Measurements from ENCODE around the gene FTO.

The FTO gene

DNA sequence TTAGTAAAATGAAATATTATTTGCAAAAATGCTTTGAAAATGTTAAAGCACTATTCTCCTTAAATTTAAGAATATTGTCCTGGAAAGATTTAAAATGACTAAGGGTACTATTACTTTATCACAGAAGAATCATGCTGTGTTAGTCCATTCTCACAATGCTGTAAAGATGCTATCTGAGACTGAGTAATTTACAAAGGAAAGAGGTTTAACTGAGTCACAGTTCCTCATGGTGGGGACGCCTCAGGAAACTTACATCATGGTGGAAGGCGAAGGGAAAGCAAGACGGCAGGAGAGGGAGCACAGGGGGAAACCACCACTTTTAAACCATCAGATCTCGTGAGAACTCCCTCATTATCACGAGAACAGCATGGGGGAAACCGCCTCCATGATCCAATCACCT is 337.0 kb downstream of the FTO start:
- Histone ChIP-seq H2BK120ac (ENCODE audit: low read depth, low read length) (no peak overlapping the region), H2AK5ac (ENCODE audit: low read depth, low read length) (no peak overlapping the region), H2BK12ac (ENCODE audit: low read length) (no peak overlapping the region), H3K36me3 (replicated peaks in 1 of 2; ENCODE audit: control insufficient read depth in 2 of 2, insufficient read depth in 2 of 2, low read length in 2 of 2) (peaks cover 0 to 2% of the 10 kb centered on the region in 2 donors), H3K18ac (ENCODE audit: low read length) (no peak overlapping the region), H3K27me3 (ENCODE audit: control insufficient read depth in 3 of 3, insufficient read depth in 3 of 3, low read depth in 1 of 3, low read length in 3 of 3) (no peaks in the 10 kb centered on the region), H4K91ac (ENCODE audit: low read depth, low read length, poor library complexity) (no peak overlapping the region), H2BK5ac (ENCODE audit: low read length) (no peak overlapping the region), H3K14ac (ENCODE audit: low read length) (no peak overlapping the region), H3K4me2 (ENCODE audit: insufficient read depth, low read length, poor library complexity, severe bottlenecking) (no peak overlapping the region), H3K9ac (ENCODE audit: low read depth, low read length, poor library complexity) (no peak overlapping the region), H3K27ac (replicated peaks; ENCODE audit: low read length) (no peak overlapping the region), H3K23ac (ENCODE audit: low read depth, low read length, poor library complexity) (no peak overlapping the region), H3K9me3 (replicated peaks in 1 of 2; ENCODE audit: control insufficient read depth in 2 of 2, insufficient read depth in 1 of 2, low read depth in 1 of 2, low read length in 2 of 2) (peaks cover 5 to 10% of the 10 kb centered on the region in 2 donors), H3K4ac (ENCODE audit: low read length) (no peak overlapping the region), H3K4me3 (ENCODE audit: low read length in 2 of 2) (no peak overlapping the region), H3K79me1 (ENCODE audit: low read depth, low read length) (no peaks in the 10 kb centered on the region), H4K8ac (ENCODE audit: low read depth, low read length) (no peak overlapping the region), H3K4me1 (ENCODE audit: control insufficient read depth in 2 of 2, insufficient read depth in 1 of 2, low read depth in 1 of 2, low read length in 2 of 2) (peaks cover 0 to 4% of the 10 kb centered on the region in 2 donors), H2AFZ (ENCODE audit: low read length) (no peak overlapping the region), H2BK15ac (ENCODE audit: low read length) (no peak overlapping the region)
- WGBS, 2 donors (ENCODE audit: extremely low coverage in 2 of 2, insufficient read length in 2 of 2, insufficient replicate concordance in 1 of 2), result no CpG with 5 or more reads among the region's 6 CpGs
- no peak for DNase-seq (ENCODE audit: low spot score)

DNA sequence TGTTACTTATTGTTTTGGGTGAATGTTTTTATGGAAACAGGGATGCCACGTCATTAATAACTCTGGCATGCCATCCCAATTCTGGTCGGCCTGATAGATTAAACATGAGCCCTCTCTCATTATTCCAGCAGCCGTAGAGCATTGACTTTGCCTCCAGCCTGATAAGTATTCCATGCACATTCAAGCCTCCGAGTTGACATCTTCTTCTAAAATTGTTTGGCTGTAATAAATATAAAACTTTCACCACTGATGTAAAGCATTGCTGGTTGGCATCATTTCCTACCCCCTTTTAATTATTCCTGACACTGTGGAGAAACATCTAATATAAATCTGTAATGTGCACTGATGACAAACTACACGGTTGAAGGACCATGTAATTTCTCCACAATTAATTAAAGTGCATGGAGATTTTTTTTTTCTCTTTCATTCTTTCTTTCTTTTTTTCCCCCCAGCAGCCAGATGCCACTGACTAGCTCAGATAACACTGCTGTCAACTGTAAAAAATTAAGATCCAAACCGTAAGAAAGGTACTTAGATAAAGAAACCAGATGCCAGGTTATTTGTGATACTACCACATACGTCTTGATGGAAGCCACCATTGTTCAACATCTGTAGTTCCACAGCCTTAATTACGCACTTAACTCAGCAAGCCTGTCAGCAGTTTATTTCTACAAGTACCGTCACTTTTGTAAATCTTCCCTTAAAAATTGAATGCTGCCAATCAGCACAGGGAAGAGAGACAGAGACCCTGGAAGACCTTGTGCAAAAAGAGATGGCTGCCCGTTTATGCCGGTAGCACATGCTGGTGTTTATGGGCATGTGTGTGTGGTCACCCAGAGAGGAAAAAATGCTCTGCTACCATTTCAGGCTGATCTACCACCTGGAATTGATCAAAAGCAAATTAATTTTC is 344.9 kb downstream of the FTO start:
- no peak overlapping the region for H3K9ac ChIP-seq (ENCODE audit: low read depth, low read length, poor library complexity)
- no peaks in the 10 kb centered on the region for H3K27me3 ChIP-seq (ENCODE audit: control insufficient read depth in 3 of 3, insufficient read depth in 3 of 3, low read depth in 1 of 3, low read length in 3 of 3)
- no peaks in the 10 kb centered on the region for H3K9me3 ChIP-seq (replicated peaks in 1 of 2; ENCODE audit: control insufficient read depth in 2 of 2, insufficient read depth in 1 of 2, low read depth in 1 of 2, low read length in 2 of 2)
- no peak overlapping the region for H2BK5ac ChIP-seq (ENCODE audit: low read length)
- no peak overlapping the region for H2BK12ac ChIP-seq (ENCODE audit: low read length)
- H3K79me1 ChIP-seq (ENCODE audit: low read depth, low read length), result no peaks in the 10 kb centered on the region
- H3K4me1 ChIP-seq (ENCODE audit: control insufficient read depth in 2 of 2, insufficient read depth in 1 of 2, low read depth in 1 of 2, low read length in 2 of 2), result peaks cover 16 to 35% of the 10 kb centered on the region in 2 donors
- no peak for DNase-seq (ENCODE audit: low spot score)
- no peak overlapping the region for H2AFZ ChIP-seq (ENCODE audit: low read length)
- H2BK120ac ChIP-seq (ENCODE audit: low read depth, low read length), result no peak overlapping the region
- no peak overlapping the region for H3K18ac ChIP-seq (ENCODE audit: low read length)
- no peak overlapping the region for H3K4me3 ChIP-seq (ENCODE audit: low read length in 2 of 2)
- no peak overlapping the region for H3K14ac ChIP-seq (ENCODE audit: low read length)
- no CpG with 5 or more reads among the region's 11 CpGs for WGBS, 2 donors (ENCODE audit: extremely low coverage in 2 of 2, insufficient read length in 2 of 2, insufficient replicate concordance in 1 of 2)
- no peak overlapping the region for H3K4me2 ChIP-seq (ENCODE audit: insufficient read depth, low read length, poor library complexity, severe bottlenecking)
- no peak overlapping the region for H3K4ac ChIP-seq (ENCODE audit: low read length)
- no peak overlapping the region for H3K27ac ChIP-seq (replicated peaks; ENCODE audit: low read length)
- no peak overlapping the region for H2AK5ac ChIP-seq (ENCODE audit: low read depth, low read length)
- no peak overlapping the region for H4K91ac ChIP-seq (ENCODE audit: low read depth, low read length, poor library complexity)
- H4K8ac ChIP-seq (ENCODE audit: low read depth, low read length), result no peak overlapping the region
- H3K36me3 ChIP-seq (replicated peaks in 1 of 2; ENCODE audit: control insufficient read depth in 2 of 2, insufficient read depth in 2 of 2, low read length in 2 of 2), result no peaks in the 10 kb centered on the region
- H2BK15ac ChIP-seq (ENCODE audit: low read length), result no peak overlapping the region
- H3K23ac ChIP-seq (ENCODE audit: low read depth, low read length, poor library complexity), result no peak overlapping the region

DNA sequence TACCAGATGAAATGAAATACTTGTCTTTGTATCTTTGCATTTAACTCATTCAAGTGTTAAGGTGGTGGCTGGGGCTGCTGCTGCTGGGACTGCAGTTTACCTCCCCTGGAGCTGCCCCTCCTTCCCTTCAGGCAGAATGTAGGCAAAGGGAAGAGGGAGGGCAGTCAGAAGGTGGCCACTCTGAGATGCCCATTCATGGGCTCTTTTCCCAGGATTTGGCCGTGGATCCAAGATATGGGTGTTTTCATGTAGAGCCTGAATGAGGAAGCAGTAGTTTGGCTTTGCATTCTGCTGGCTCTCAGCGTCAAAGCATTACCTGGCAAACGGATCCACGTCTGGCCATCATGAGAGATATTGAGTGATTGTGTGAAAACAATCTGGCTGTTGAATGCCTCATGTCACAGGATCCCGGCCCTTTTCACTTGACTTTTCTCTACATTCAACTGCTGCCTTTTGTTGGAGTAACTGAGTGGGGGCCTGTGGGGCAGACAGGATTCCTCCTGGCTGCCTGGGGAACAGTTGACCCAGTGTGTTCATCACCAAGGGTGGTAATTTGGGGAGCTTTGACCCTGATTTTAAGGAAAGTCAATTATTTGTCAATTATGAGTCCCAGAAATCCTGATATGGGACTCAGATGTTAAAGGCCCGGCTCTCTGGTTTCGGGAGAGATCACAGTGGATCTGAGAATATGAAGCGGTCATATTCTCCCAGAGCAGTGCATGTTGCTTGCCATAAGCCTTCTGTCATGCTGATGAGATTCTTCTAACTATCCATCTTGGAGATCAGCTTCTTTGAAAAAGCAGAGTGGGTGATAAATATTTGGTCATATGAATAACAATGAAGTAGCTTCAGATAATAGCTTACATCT is 345.9 kb downstream of the FTO start:
- peak overlapping the region; percentile 39 for H3K27ac ChIP-seq (replicated peaks; ENCODE audit: low read length)
- H3K18ac ChIP-seq (ENCODE audit: low read length), result no peak overlapping the region
- no peak overlapping the region for H2AK5ac ChIP-seq (ENCODE audit: low read depth, low read length)
- H2BK12ac ChIP-seq (ENCODE audit: low read length), result no peak overlapping the region
- H3K23ac ChIP-seq (ENCODE audit: low read depth, low read length, poor library complexity), result no peak overlapping the region
- H3K4me2 ChIP-seq (ENCODE audit: insufficient read depth, low read length, poor library complexity, severe bottlenecking), result no peak overlapping the region
- no peak overlapping the region for H2BK15ac ChIP-seq (ENCODE audit: low read length)
- H3K36me3 ChIP-seq (replicated peaks in 1 of 2; ENCODE audit: control insufficient read depth in 2 of 2, insufficient read depth in 2 of 2, low read length in 2 of 2), result no peaks in the 10 kb centered on the region
- no peak overlapping the region for H2AFZ ChIP-seq (ENCODE audit: low read length)
- no peak overlapping the region for H4K91ac ChIP-seq (ENCODE audit: low read depth, low read length, poor library complexity)
- H3K9ac ChIP-seq (ENCODE audit: low read depth, low read length, poor library complexity), result no peak overlapping the region
- H2BK5ac ChIP-seq (ENCODE audit: low read length), result no peak overlapping the region
- H3K4me3 ChIP-seq (ENCODE audit: low read length in 2 of 2), result no peak overlapping the region
- no peak overlapping the region for H3K14ac ChIP-seq (ENCODE audit: low read length)
- no peak overlapping the region for H2BK120ac ChIP-seq (ENCODE audit: low read depth, low read length)
- H3K4me1 ChIP-seq (ENCODE audit: control insufficient read depth in 2 of 2, insufficient read depth in 1 of 2, low read depth in 1 of 2, low read length in 2 of 2), result peaks cover 24 to 44% of the 10 kb centered on the region in 2 donors
- no peak overlapping the region for H4K8ac ChIP-seq (ENCODE audit: low read depth, low read length)
- H3K27me3 ChIP-seq (ENCODE audit: control insufficient read depth in 3 of 3, insufficient read depth in 3 of 3, low read depth in 1 of 3, low read length in 3 of 3), result no peaks in the 10 kb centered on the region
- H3K4ac ChIP-seq (ENCODE audit: low read length), result no peak overlapping the region
- no peaks in the 10 kb centered on the region for H3K9me3 ChIP-seq (replicated peaks in 1 of 2; ENCODE audit: control insufficient read depth in 2 of 2, insufficient read depth in 1 of 2, low read depth in 1 of 2, low read length in 2 of 2)
- H3K79me1 ChIP-seq (ENCODE audit: low read depth, low read length), result no peaks in the 10 kb centered on the region
- no peak for DNase-seq (ENCODE audit: low spot score)
- no CpG with 5 or more reads among the region's 8 CpGs for WGBS, 2 donors (ENCODE audit: extremely low coverage in 2 of 2, insufficient read length in 2 of 2, insufficient replicate concordance in 1 of 2)

Data from neuronal stem cell (in vitro differentiated cells).